NCI-H128 (cell line): ENCODE data around the gene ENHO.
A peak's percentile ranks its signal among the peaks of the same experiment; 100 is the strongest.

Source experiments
- DNase-seq: peaks from one replicate; lab custom pipeline; 2025; ENCODE audit not compliant: unreplicated experiment; lab: John Stamatoyannopoulos, UW

The ENHO gene

GRCh38 chr9:34508463-34508862 is 14.3 kb downstream of the ENHO start:
- no peak for DNase-seq

GRCh38 chr9:34507966-34508365 is 14.8 kb downstream of the ENHO start:
- DNase-seq = no peak

- DNase-seq = no peak
Measured at GRCh38 chr9:34507556-34507955, 15.2 kb downstream of the ENHO start.

- no peak for DNase-seq
Measured at GRCh38 chr9:34506623-34507022, 16.2 kb downstream of the ENHO start.

- DNase-seq = no peak
Measured at GRCh38 chr9:34505370-34506120, 17.2 kb downstream of the ENHO start.

GRCh38 chr9:34503406-34503805 is 19.4 kb downstream of the ENHO start:
- DNase-seq = no peak

GRCh38 chr9:34502891-34503290 is 19.9 kb downstream of the ENHO start:
- no peak for DNase-seq

- no peak for DNase-seq
Measured at GRCh38 chr9:34502471-34502870, 20.3 kb downstream of the ENHO start.

GRCh38 chr9:34501889-34502425 is 20.8 kb downstream of the ENHO start:
- no peak for DNase-seq

GRCh38 chr9:34501372-34501771 is 21.4 kb downstream of the ENHO start:
- no peak for DNase-seq

GRCh38 chr9:34500623-34501267 is 22.0 kb downstream of the ENHO start:
- peak; percentile 62 for DNase-seq

GRCh38 chr9:34499076-34499475 is 23.7 kb downstream of the ENHO start:
- no peak for DNase-seq

- peak; percentile 55 for DNase-seq
Measured at GRCh38 chr9:34498553-34498952, 24.2 kb downstream of the ENHO start.

- DNase-seq = no peak
Measured at GRCh38 chr9:34496149-34496712, 26.6 kb downstream of the ENHO start.

- DNase-seq = no peak
Measured at GRCh38 chr9:34493972-34494535, 28.7 kb downstream of the ENHO start.

- no peak for DNase-seq
Measured at GRCh38 chr9:34492051-34492450, 30.7 kb downstream of the ENHO start.

- no peak for DNase-seq
Measured at GRCh38 chr9:34491596-34491995, 31.2 kb downstream of the ENHO start.

- DNase-seq = no peak
Measured at GRCh38 chr9:34490760-34491159, 32.0 kb downstream of the ENHO start.

- DNase-seq = no peak
Measured at GRCh38 chr9:34490360-34490759, 32.4 kb downstream of the ENHO start.

GRCh38 chr9:34486572-34486971 is 36.2 kb downstream of the ENHO start:
- DNase-seq = no peak

GRCh38 chr9:34485822-34486221 is 37.0 kb downstream of the ENHO start:
- DNase-seq = no peak

GRCh38 chr9:34484678-34485077 is 38.1 kb downstream of the ENHO start:
- DNase-seq = no peak
